Stimulated activated naive CD4-positive, alpha-beta T cell treated with Interleukin-2 at 50 U/mL for 16 hours (primary cell): Measurements from ENCODE around the gene EDIL3.

ENCODE experiments used
- DNase-seq: peaks from one replicate; lab custom pipeline; 2025; lab: John Stamatoyannopoulos, UW

EDIL3 gene

DNA sequence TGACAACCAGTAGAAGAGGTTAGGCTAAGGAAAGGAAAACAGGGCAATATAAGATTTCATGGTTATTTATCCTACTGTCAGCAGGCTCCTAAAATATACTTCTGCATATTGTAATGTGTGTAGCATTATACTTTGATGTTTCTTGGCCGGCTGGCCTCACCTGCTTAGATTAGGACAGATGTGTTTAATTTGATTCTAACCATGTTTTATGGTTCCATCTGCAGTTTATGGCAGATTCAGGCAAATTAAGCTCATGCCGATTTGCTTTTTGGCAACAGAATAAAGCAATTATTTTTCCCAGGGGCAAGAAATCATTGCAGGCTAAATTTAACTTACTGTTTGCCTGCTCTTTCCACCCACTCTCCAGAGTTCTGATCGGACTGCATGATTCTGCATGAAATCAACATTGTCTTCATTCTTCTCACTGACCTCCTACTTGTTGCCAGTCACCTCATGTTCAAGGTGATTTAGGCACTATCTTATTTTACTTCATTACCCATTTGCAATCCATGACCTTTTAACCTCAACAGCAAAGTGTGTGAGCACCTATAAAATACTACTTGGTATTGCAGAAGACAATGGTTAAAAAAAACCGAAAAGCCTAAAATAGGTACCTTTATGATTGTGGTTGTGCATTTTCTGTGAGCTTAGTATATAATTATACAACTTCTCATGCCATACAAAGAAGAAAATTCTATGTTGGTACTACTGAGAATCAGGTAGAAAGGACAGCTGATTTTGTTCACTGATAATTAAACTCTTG lies 125.2 kb downstream of the EDIL3 start:
- no peak for DNase-seq

DNA sequence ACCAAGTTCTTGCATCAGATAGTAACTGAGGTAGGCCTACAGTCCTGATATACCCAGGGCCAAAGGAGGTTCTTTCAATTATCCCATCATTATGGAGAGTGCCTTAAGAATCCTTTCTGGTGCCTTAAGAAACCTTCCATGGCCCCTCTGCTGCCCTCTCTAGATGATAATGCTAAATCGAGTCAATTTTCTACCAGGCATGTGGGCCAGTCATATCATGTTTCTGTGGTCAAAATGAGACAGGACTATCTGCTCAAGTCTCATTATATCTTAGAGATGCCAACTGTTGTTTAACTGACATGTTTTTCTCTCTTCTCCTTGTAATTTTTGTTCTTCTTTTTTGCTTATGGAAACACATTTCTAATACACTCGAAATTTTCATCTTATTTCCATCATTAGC lies 127.6 kb downstream of the EDIL3 start:
- DNase-seq, result no peak

DNA sequence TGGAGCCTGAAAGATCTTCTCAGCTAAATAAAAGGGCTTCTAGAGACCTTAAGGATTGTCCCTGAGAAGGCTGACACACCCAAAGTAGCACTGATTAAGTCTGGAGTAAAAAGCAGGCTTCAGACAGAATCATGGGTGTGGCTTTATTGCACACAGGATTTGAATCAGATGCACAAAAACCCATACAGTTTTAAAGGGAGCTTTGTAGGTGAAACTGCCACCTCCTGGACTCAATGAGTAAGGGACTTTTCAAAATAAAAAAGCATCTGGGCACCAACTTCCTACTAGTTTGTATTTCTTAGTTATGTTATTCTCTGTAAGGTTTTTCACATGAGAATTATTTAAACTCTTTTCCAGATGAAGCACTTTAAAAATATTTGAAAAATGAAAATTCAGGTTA lies 129.4 kb downstream of the EDIL3 start:
- DNase-seq, result no peak

DNA sequence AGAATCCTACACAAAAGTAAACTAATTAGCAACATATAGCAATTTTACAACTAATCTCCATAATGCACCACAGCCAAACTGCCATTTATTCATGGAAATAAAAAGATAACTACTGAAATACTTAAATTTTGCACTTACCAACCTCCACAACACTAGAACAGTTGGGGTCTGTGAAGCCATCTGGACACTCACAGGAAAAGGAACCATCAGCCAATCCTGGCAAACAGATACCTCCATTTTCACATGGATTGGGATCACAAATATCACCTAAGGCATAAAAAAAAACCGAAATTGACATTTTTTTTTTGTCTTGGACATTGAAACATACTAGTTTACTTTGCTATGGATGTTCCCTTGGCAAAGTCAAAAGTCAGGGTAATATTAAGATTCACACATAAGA lies 130.7 kb downstream of the EDIL3 start:
- DNase-seq, result no peak

DNA sequence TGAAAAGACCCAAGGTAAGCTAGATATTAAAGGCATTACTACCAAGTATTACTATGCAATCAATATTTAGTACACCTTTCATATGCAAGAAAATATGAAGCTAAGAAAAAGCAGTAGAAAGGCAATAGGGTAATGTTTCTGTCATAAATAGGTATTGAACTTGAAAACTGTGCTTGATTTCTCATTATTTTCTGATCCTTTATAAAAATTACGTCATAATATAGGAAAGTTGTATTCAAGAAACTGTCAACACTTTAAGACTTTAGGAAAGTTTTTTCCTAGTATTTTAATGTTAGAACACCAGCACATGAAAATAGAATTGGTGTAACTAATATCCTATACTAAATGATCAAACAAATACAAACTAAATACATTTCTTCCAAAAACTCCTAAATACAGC lies 133.2 kb downstream of the EDIL3 start:
- DNase-seq, result no peak

DNA sequence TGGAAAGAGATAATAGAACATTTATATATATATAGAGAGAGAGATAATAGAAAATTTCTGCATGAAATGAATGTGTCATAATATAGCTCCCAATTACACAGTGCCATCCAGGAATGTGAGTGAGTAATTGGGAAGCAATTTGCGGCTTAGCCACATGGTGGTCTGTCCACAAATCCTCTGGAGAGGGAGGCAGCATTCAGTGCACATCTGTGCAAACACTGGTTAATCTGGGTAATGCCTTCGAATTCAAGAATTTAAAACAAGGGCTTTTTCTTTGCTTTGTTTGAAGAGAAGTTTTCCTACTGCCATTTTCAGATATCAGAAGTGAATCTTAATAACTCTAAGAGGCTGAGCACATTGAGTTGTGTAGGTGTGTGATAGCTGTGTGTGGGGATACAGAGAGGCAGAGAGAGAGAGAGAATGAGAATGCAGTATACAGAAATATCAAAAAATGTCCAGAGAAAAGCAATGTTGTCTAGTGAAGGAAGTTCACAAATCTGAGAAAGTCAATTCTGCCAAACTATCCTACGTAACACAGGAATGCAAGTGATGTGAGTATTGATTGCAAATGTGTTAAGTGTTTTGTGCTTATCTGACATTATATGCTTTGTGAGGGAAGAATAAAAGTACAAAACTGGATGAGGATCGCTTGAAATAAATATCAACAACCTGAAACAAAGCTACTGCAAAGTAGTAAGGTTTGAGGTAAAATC lies 134.6 kb downstream of the EDIL3 start:
- DNase-seq, result no peak

DNA sequence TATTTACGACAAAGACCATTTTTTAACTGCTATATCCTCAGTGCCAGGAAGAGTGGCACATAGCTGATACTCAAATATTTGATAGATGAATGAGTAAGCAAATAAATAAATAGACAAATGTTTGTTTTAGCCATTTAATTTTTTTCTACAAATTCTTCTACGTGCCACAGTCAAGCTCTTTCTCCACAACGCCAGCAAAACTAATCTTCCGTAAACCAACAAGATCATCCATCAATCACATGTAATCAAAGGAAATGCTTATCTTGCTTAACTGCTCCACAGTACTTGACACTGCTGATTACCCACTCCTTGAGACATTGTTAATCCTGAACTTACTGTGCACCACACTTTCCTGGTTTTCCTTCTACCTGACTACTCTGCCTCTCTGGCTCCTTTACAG lies 136.7 kb downstream of the EDIL3 start:
- DNase-seq, result no peak

DNA sequence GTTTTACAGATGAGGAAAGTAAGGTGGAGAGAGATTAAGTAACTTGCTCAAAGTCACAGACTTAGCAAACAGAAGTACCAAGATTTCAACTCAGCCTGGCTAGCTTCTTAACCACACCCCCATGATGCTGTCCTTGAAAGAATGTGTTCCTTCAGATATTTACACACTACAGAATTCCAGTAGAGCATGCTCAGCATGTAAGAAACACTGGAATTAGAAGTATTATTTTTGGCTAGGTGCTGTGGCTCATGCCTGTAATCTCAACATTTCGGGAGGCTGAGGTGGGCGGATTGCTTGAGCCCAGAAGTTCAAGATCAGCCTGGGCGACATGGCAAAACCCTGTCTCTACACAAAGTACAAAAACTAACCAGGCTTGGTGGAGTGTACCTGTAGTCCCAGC lies 142.4 kb downstream of the EDIL3 start:
- DNase-seq, result no peak

DNA sequence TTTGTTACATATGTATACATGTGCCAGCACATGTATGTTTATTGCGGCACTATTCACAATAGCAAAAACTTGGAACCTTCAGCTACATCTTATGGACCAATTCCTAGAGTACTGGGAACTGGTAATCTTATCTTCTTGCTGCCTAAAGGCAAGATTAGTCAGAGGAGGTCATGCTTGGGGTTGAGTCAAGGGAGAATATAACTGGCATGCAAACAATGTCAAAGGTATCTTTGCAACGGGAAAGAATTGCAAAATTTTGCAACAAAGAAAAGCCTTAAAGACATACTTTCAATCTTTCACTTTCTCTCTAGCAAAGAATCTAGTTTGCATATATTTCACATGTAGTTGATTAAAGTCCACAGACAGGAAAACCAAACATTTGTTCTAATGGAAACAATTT lies 145.2 kb downstream of the EDIL3 start:
- DNase-seq, result no peak

DNA sequence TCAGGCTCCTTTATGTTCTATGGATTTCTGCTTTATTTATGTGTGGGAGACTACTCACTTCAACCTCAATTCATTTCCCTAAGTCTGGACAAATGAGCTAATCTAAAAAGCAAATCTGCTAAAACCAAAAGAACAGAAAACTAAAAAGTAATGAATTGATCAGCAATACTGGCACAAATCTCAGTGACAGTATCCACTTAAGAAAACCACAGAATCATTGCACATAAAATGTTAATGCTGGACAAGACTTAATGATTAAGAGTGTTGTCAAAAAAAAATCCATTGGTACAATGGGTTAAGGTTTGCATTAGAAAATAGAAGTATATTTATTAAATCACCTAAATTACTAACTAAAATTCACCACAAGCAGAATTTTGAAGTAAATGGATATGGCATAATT lies 147.6 kb downstream of the EDIL3 start:
- DNase-seq, result no peak

DNA sequence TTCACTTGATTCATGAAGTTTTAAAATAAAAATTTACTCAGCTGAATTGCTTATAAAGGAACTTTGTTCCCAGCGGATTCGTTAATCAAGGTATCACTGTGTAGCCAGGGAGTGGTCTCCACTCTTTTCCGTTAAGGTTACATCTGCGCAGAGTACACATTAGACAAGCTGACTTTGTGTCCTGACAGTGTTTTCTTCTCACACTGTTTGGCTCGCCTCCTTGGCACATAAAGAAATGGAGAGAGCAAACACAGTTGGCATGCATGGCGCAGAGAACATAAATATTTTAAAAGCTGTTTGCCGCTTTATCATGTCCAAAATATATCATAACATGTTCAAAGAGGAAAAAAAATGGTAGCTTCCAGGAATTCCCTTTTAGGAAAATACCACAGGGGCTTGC lies 153.2 kb downstream of the EDIL3 start:
- no peak for DNase-seq

DNA sequence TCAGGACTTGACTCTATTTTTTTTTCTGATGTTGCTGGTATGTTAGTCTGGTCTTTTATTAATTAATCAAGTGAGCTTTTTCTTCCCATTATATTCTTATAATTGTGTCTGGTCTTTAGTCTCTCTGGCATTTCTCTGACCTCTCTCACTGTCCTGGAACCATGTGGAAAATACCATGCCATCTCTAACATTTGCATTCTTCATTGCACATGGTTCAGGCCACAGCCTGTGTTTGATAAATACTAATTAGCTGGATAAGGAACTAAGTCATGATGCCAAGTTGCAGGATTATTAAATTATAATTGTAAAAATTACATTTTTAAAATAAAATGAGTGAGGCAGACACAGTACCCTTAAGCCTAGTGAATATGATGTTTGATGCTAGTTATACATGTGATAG lies 155.6 kb downstream of the EDIL3 start:
- no peak for DNase-seq

DNA sequence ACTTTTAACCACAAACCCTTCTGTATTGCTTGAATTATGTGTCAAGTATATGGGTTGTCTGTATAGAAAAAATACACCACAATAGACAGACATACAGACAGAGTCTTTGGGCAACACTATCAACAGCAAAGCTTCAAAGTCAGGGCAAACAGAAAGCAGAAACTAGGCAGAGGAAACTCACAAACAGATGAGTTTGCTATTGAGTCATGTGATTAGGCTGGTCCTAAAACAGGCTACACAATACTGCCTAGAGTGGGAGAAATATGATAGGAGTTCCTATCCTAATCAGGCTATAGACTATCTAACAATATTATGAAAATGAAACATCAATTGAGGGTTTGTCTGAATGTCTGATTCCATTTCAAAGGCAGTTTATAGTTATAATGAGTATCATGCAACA lies 156.4 kb downstream of the EDIL3 start:
- no peak for DNase-seq

DNA sequence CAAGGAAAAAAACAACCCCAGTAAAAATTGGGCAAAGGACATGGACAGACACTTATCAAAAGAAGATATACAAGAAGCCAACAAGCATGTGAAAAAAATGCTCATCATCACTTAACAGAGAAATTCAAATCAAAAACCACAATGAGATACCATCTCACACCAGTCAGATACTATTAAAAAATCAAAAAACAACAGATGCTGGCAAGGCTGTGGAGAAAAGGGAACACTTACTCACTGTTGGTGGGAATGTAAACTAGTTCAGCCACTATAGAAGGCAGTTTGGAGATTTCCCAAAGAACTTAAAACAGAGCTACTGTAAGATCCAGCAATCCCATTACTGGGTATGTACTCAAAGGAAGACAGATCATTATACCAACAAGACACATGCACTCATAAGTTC lies 157.4 kb downstream of the EDIL3 start:
- DNase-seq, result no peak

DNA sequence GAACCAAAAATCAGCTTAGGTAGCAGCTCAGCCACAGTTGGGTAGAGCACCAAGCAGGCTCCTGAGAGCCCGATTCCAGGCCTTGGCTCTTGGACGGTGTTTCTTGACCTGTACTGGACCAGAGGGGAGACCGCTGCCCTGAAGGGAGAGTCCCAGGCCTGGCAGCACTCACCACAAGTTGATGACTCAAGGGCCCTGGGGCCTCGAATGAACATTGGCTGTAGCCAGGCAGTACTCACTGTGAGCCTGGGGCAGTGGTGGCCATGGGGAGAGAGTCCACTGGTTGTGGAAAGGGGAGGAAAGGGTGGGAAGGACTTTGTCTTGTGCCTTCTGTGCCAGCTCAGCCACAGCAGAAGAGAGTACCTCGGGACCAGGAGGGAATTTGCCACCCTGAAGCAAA lies 166.1 kb downstream of the EDIL3 start:
- DNase-seq, result no peak

DNA sequence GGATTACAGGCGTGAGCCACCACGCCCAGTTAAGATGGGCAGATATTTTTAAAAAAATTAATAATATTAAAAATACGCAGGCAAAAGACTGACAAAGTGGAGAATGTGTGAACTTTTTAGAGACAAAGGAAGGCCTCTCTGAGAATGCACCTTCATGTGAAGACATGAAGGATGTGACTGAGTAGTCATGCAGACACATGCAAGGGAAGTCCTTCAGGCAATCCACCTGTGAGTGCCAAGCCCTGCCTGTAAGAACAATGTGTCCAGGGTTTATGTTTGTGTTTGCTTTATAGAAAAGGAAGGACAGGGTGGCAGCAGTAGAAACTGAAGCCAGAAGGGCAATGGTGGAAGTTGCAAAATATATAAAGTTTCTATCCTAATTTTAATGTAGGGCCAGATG lies 169.2 kb downstream of the EDIL3 start:
- no peak for DNase-seq

DNA sequence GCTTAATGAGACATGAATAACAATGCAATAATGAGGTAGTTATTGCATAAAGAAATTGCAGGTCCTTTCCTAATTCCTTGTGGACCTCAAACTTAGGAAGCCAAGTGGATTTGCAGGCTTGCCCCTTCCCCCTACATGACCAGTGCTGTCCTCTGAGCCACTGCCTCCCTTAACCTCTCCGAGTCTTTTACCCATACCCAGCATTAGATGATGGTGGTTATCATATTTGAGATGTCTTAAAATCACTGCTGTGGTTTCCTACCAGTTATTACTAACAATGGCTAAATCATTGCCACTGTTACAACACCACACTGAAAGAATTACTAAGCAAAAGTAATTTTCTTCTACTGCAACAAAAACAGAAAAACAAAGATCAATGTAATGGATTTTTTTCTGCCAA lies 170.8 kb downstream of the EDIL3 start:
- no peak for DNase-seq

DNA sequence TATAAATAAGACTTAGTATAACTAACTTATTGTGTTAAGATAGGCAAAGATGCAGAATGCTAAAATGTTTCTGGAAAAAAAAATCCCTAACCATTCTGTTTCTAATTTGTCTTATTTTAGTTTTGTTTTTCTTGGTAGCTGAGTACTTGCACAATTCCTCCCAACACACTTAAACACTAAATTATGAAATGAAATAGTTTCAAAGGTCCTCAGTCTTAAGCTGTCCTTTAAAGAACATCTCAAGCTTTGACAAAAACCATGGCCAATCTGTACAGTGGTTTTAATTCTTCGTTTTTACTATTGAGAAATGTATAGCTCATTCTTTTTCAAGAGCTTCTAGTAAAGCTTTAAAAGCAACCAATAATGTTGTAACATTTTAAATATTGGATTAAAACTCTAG lies 171.5 kb downstream of the EDIL3 start:
- no peak for DNase-seq

DNA sequence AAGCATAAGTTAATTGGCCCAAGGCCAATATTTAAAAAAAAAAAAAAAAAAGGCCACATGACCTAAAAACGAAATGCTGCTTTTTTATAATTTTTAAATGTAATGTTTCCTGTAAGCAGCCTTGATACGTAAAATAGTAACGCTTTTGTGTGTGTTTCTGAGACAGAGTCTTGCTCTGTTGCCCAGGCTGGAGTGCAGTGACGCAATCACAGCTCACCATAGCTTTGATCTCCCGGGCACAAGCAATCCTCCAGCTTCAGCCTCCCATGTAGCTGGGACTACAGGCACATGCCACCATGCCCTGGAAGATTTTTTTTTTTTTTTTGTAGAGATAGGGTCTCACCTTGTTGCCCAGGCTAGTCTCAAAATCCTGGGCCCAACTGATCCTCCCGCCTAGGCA lies 179.9 kb downstream of the EDIL3 start:
- no peak for DNase-seq

DNA sequence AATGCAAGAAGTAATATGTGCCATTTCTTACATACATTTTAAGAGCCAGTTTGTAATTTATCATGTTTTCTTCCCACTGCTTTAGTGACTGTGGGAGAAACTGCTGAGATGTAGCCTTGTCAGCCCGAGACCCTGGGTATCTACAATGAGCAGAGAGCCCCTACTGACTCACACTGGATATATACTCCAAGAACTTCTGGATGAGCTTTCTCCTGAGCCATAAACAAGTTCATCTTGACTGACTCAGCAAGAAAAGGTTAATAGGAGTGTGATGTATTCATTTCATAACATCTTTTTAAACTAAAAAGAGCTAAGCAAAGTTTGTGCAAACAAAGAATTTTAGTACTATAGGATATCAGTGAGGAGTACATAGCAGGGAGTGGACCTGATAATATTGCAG lies 182.5 kb downstream of the EDIL3 start:
- DNase-seq, result no peak

DNA sequence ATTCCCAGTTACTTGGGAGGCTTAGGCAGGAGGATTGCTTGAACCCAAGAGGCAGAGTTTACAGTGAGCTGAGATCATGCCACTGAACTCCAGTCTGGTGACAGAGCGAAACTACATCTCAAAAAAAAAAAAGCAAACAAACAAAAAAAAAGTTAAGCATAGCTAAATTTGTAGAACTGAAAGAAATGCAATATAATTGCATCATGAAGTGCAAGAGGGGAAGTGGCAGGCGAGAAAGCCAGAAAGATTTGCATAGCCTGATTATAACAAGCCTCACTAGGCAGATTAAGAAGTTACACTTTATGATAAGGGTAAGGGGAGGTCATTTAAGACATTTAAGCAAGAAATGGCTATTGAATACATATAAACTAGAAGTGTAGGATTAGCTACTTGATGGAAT lies 187.1 kb downstream of the EDIL3 start:
- no peak for DNase-seq

DNA sequence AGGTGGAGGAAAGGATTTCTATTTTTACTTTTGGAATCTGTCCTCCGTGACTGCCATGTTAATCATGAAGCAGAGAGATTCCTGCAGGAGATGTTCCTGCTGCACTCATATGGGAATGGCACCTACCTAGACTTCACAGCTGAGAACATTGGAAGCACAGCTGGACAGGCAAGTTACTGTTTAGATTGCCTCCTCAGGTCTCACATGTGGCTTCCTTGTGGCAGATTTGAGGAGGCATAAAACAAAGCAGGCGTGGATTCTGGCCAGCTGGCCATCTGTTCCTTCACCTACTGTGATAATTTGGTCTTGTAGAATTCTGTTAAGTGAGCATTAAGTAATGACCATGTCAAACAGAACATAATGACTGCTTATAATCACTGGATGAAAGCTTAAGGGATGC lies 193.4 kb downstream of the EDIL3 start:
- DNase-seq, result no peak

DNA sequence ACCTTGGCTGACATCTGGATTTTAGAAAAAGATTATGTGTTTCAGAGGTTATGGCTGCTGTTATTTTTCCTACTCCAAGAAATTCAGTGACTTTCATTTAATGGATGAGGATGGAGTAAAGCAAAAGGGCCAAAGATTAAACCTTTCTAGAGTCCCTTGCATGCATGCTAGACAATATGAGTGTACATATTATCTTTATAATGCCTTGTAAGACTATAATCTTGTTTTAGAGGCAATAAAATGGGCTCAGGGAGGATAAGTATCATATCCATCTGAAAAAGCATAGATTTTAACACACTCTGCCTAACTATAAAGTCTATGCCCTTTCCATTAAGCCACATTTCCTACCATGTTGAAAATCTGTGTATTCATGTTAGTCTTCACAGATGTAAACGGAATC lies 199.8 kb downstream of the EDIL3 start:
- no peak for DNase-seq

DNA sequence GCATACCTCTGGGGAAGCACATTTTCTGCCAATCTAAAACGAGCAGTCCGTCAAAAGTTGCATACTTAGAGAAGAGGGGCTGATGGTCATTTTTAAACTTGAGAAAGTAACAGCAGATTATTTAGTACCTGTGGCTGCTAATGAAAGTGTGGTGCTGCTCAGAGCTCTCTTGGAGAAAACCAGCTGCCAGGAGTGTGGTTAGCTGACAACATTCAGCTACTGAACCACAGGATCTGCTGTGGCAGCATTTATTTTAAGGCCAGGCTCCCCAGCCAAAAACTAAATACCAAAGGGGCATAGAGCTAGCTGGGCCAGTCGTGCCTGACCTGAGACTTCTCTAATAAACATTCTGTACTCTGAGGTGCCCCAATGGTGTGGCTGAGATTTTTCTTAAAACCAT lies 203.6 kb downstream of the EDIL3 start:
- no peak for DNase-seq
